Measurements from ENCODE around the gene CPAMD8. TPM values are rescaled to one million over a fixed set of nuclear protein-coding genes. Genes with fewer than 3 reads are reported as not detected.
"Not testable (repeated sequence)": the region's sequence is repeated elsewhere in the genome, so short reads cannot be mapped to it uniquely, and the experiment has no call there.

CPAMD8 gene
- total and polyA plus RNA-seq, 11 donors = 5.2 to 49.5 (median 16.9) TPM

DNA sequence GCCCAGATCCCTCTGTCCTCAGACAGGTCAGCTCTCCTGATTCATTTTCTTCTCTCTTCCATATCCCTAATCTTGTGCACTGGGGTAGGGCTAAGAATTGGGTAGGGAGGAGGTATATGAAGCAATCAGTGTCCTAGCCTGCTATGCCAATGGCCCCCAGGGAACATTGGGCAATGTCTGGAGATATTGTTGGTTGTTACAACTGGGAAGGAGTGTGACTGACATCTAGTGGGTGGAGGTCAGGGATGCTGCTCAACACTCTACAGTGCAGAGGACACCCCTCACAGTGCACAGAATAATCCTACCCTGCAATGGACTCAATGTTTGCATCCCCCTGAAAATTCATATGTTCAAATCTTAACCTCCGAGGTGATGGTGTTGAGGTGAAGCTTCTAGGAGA lies 57.5 kb downstream of the CPAMD8 start:
- DNase-seq (no peak), ATAC-seq (no peak)
- TF ChIP-seq POLR2A (IDR thresholded peaks at IDR 0.05) (no peak), CTCF (IDR thresholded peaks at IDR 0.05) (no peak)
- intact Hi-C loops (cut with DNase I) = no loop called here
- H3K9me3 ChIP-seq = peaks cover 0 to 36% (median 14%) of the 10 kb centered on the region in 12 donors
- 89 to 98% (median 96%) methylated on average over 1 of the region's 1 CpG; no CpG with 5 or more reads in 1 of the 4 donors for WGBS, 4 donors
- peaks cover 0 to 13% (median 0%) of the 10 kb centered on the region in 9 donors for H3K36me3 ChIP-seq
- H3K4me1 ChIP-seq = no peaks in the 10 kb centered on the region
- no peaks in the 10 kb centered on the region for H3K27me3 ChIP-seq
- H3K27ac ChIP-seq = no peak overlapping the region
- no peak overlapping the region for H3K4me3 ChIP-seq

GRCh38 chr19:16960996-16961822 lies 65.4 kb downstream of the CPAMD8 start:
- DNase-seq; H3K36me3 ChIP-seq; H3K27ac ChIP-seq; H3K9me3 ChIP-seq; intact Hi-C loops (cut with DNase I); H3K27me3 ChIP-seq; H3K4me3 ChIP-seq; ATAC-seq: not testable (repeated sequence)
- 71 to 85% (median 80%) methylated on average over 20 of the region's 20 CpGs for WGBS, 4 donors
- peaks cover 0 to 18% (median 8%) of the 10 kb centered on the region in 12 donors for H3K4me1 ChIP-seq

DNA sequence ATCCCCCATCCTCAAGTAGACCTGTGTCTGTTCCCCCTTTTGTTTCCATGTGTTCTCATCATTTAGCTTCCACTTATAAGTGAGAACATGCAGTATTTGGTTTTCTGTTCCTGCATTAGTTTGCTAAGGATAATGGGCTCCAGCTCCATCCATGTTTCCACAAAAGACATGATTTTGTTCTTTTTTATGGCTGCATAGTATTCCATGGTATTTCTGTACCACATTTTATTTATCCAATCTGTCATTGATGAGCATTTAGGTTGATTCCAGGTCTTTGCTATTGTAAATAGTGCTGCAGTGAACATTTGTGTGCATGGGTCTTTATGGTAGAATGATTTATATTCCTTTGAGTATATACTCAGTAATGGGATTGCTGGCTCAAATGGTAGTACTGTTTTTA lies 68.3 kb downstream of the CPAMD8 start:
- DNase-seq; H3K36me3 ChIP-seq; intact Hi-C loops (cut with DNase I); H3K27me3 ChIP-seq; ATAC-seq; H3K4me3 ChIP-seq; H3K9me3 ChIP-seq; H3K27ac ChIP-seq: not testable (repeated sequence)
- H3K4me1 ChIP-seq = peaks cover 0 to 21% (median 8%) of the 10 kb centered on the region in 12 donors

DNA sequence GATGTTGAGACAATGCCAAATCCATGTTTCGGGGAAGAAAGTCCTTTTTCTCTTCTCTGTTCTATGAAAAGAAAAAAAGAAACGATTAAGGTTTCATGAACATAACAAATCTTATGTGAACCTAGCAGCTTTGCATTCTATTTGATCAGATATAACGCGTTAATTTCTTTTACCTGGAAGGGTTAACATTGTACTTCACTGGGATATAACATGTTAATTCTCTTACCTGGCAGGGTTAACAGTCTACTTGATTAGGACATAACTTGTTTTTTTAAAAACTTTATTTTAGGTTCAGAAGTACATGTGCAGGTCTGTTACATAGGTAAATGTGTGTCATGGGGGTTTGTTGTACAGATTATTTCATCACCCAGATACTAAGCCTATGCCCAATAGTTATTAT lies 68.8 kb downstream of the CPAMD8 start:
- H3K4me1 ChIP-seq = peaks cover 0 to 21% (median 8%) of the 10 kb centered on the region in 12 donors
- ATAC-seq (no peak), DNase-seq (no peak)
- TF ChIP-seq CTCF (IDR thresholded peaks at IDR 0.05) = no peak
- no peak for TF ChIP-seq POLR2A (IDR thresholded peaks at IDR 0.05)
- peaks cover 0 to 4% (median 0%) of the 10 kb centered on the region in 9 donors for H3K27me3 ChIP-seq
- no peak overlapping the region for H3K4me3 ChIP-seq
- H3K36me3 ChIP-seq = no peaks in the 10 kb centered on the region
- intact Hi-C loops (cut with DNase I) = no loop called here
- H3K27ac ChIP-seq = peak overlapping the region in 1 of 12 donors; percentile 58
- no peaks in the 10 kb centered on the region for H3K9me3 ChIP-seq
- 72 to 77% (median 74%) methylated on average over 4 of the region's 4 CpGs for WGBS, 4 donors

DNA sequence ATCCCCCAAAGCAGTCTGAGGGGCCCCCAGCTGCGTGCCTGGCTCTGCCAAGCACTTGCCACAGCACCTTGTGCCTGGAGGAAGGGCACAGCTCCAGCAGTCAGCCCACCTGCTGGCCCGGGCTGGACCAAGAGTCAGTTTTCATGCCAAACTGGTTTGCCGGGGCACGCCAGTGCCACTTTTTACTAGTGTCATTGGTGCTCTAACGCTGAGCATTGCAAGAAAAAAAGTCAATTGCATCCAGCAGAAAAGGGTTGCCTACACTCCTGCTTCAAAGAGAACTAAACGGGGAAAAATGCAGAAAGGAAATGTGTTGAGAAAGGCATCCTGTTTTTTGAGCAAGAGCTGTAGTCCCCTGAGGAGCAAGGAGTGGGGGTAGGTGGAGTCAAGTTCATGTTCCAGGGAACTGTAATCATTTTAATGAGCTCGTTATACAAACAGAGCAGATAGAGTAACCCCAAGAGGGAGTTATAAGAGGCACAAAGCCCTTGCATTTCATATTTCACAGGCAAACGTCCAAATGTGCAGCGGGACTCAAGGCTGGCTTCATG lies 69.4 kb downstream of the CPAMD8 start:
- Histone ChIP-seq H3K36me3 (no peaks in the 10 kb centered on the region), H3K27me3 (peaks cover 0 to 4% (median 0%) of the 10 kb centered on the region in 9 donors), H3K27ac (peak overlapping the region in 2 of 12 donors; percentile 7 to 58), H3K4me1 (peaks cover 0 to 21% (median 8%) of the 10 kb centered on the region in 12 donors), H3K9me3 (no peaks in the 10 kb centered on the region), H3K4me3 (no peak overlapping the region)
- intact Hi-C loops (cut with DNase I) = no loop called here
- no peak for TF ChIP-seq POLR2A (IDR thresholded peaks at IDR 0.05)
- TF ChIP-seq CTCF (IDR thresholded peaks at IDR 0.05) = no peak
- peak in 3 of 4 donors; percentile 20 to 56 (median 41) for ATAC-seq
- 37 to 40% (median 38%) methylated on average over 9 of the region's 9 CpGs for WGBS, 4 donors
- DNase-seq = no peak

Data from heart left ventricle (tissue), 16 donors.